Measurements from ENCODE around the gene BOLL.

GRCh38 chr2:197782126-197782525 lies 3.0 kb downstream of the BOLL start:
- no peak for TF ChIP-seq POLR2AphosphoS5 (IDR thresholded peaks at IDR 0.05)
- no peak for TF ChIP-seq POLR2A (IDR thresholded peaks at IDR 0.05)

Measured in gastroesophageal sphincter (tissue), 2 donors.